Testis (tissue), 3 donors: ENCODE results near the gene TBC1D21. TPM values are rescaled to one million over a fixed set of nuclear protein-coding genes. Genes with fewer than 3 reads are reported as not detected.

Experiments used
- DNase-seq: peaks from one replicate; pipeline ENCODE4 v3.0.0-alpha.2; 2019
- H3K27ac ChIP-seq, 2 donors: fragments of 200-600 bp; sonication (generic); one replicate each; pipeline ENCODE4 v1.5.1; 2019
- H3K27me3 ChIP-seq: fragments of 200-600 bp; sonication (generic); one replicate; pipeline ENCODE4 v1.5.1; 2019
- H3K36me3 ChIP-seq: fragments of 200-600 bp; sonication (generic); one replicate; pipeline ENCODE4 v1.5.1; 2017; ENCODE audit warnings: low read depth; ENCODE audit errors: missing control alignments
- H3K4me1 ChIP-seq: fragments of 200-600 bp; sonication (generic); one replicate; pipeline ENCODE4 v1.5.1; 2019
- H3K4me3 ChIP-seq, 2 donors: fragments of 200-600 bp; sonication (generic); one replicate each; pipeline ENCODE4 v1.5.1; 2017 to 2019
- H3K9me3 ChIP-seq: fragments of 200-600 bp; sonication (generic); one replicate; pipeline ENCODE4 v1.5.1; 2017
- POLR2A ChIP-seq: fragments of 450-650 bp; IDR thresholded peaks from one replicate; pipeline ENCODE4 v1.6.1; 2017; ENCODE audit warnings: antibody characterized with exemption, mild to moderate bottlenecking, moderate library complexity
- WGBS, 2 donors: methylation state at CpG; one replicate each; pipeline ENCODE4 v1.1.5; 2018; 5-methylcytosine and 5-hydroxymethylcytosine counted together
- intact Hi-C: fragments of 100-400 bp; cut with DNase I; formaldehyde crosslinking; loops from one replicate; pipeline ENCODE4 v1.15.1; 2023; ENCODE audit warnings: low total_unique reads
- polyA plus RNA-seq: library from polyadenylated mRNA; stranded (reverse); fragments of 350-450 nt; fragmentation: Illumina TruSeq; extraction: RNeasy Lipid Tissue Mini Kit (QIAGEN cat#74804); gene quantifications from one replicate; pipeline ENCODE4 v1.2.3, GENCODE V29; 2014; ENCODE audit warnings: low read depth, low replicate concordance; ENCODE audit not compliant: insufficient read depth
- total RNA-seq, 2 donors: library from RNA; depleted of rRNA; stranded (reverse); fragments of >200 nt; gene quantifications; one replicate each; pipeline ENCODE4 v1.2.3, GENCODE V29; 2016
- TF ChIP-seq, protein P1 (sequence below), 3 experiments: fragments of 450-650 bp in 2 of 3; fragments of 200-600 bp in 1 of 3; sonication (generic) in 1 of 3; IDR thresholded peaks; one replicate each; pipeline ENCODE4 v1.5.1; 2016 to 2019; ENCODE audit warnings: antibody characterized with exemption in 3 of 3, mild to moderate bottlenecking in 2 of 3, moderate library complexity in 1 of 3

Gene TBC1D21
- total and polyA plus RNA-seq, 3 donors from 2014 or later, result 17.9 to 80.2 (median 47.6) TPM

DNA sequence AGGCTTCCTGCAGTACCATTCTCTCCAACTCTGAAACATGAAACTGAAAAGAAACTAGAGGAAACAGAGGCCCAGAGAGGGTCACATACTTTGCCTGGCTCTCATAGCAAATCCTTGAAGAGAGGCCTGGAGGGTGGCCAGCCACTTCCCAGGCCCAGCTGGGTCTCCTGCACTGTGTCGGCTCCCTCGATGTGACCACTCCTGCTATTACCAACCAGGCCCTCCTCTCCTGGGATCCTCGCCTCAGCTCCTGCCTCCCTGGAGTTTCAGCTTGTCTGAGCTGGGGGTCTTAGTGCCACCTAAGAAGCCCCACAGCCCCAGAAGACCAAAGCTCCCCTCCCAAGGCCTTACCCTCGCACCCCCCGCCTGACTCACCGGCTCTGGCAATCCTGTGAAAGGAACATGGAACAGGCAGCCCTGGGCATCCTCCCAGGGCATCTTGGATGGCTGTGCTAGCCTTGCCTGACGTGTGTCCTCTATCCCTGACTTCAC lies 57.5 kb downstream of the TBC1D21 start:
- Histone ChIP-seq H3K36me3 (no peaks in the 10 kb centered on the region), H3K9me3 (no peaks in the 10 kb centered on the region), H3K27me3 (no peaks in the 10 kb centered on the region), H3K4me3 (no peak overlapping the region), H3K27ac (no peak overlapping the region), H3K4me1 (peaks cover 9% of the 10 kb centered on the region)
- 86 to 92% methylated on average over 4 to 7 of the region's 7 CpGs for WGBS, 2 donors
- intact Hi-C loops, result no loop called here
- TF ChIP-seq, protein P1, sequence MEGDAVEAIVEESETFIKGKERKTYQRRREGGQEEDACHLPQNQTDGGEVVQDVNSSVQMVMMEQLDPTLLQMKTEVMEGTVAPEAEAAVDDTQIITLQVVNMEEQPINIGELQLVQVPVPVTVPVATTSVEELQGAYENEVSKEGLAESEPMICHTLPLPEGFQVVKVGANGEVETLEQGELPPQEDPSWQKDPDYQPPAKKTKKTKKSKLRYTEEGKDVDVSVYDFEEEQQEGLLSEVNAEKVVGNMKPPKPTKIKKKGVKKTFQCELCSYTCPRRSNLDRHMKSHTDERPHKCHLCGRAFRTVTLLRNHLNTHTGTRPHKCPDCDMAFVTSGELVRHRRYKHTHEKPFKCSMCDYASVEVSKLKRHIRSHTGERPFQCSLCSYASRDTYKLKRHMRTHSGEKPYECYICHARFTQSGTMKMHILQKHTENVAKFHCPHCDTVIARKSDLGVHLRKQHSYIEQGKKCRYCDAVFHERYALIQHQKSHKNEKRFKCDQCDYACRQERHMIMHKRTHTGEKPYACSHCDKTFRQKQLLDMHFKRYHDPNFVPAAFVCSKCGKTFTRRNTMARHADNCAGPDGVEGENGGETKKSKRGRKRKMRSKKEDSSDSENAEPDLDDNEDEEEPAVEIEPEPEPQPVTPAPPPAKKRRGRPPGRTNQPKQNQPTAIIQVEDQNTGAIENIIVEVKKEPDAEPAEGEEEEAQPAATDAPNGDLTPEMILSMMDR (IDR thresholded peaks at IDR 0.05), result no peak
- no peak for TF ChIP-seq POLR2A
- no peak for DNase-seq

- intact Hi-C loops, result no loop called here
Observed at GRCh38 chr15:73931441-73931840, 58.1 kb downstream of the TBC1D21 start.

GRCh38 chr15:73932381-73933191 lies 59.2 kb downstream of the TBC1D21 start:
- intact Hi-C loops, result no loop called here
- Histone ChIP-seq H3K36me3 (no peaks in the 10 kb centered on the region), H3K4me3 (no peak overlapping the region), H3K27ac (no peak overlapping the region), H3K27me3 (no peaks in the 10 kb centered on the region), H3K9me3 (no peaks in the 10 kb centered on the region), H3K4me1 (peaks cover 9% of the 10 kb centered on the region)
- DNase-seq, result no peak
- TF ChIP-seq, protein P1 (IDR thresholded peaks at IDR 0.05), result no peak
- no peak for TF ChIP-seq POLR2A
- WGBS, 2 donors, result 69 to 89% methylated on average over 6 of the region's 6 CpGs

More at GRCh38 chr15:73931441-73931840, 58.1 kb downstream of the TBC1D21 start:
- H3K27me3 ChIP-seq, result no peaks in the 10 kb centered on the region
- H3K4me1 ChIP-seq, result peaks cover 11% of the 10 kb centered on the region
- no peaks in the 10 kb centered on the region for H3K36me3 ChIP-seq
- TF ChIP-seq POLR2A, result no peak
- TF ChIP-seq, protein P1 (IDR thresholded peaks at IDR 0.05), result no peak
- H3K27ac ChIP-seq, result no peak overlapping the region
- no peak overlapping the region for H3K4me3 ChIP-seq
- no peak for DNase-seq
- WGBS, 2 donors, result 75 to 88% methylated on average over 1 to 2 of the region's 2 CpGs
- no peaks in the 10 kb centered on the region for H3K9me3 ChIP-seq

DNA sequence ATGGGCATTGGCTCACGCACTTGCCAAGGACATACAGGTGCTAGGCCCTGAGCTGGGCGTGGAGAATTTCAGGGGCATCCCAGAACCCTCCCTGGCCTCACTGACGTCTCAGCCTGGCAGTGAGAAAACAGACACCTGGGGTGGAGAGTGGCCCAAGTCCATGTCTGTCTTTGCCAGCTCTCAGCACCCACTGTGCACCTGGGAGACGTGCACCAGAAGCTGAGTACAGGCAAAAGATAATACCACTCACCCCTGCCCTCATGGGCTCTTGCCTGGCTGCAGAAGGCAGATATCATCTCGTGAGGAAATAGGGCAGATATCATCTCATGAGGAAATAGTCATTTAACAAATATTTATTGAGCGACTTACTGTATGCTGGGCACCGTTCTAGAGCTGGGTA lies 60.9 kb downstream of the TBC1D21 start:
- no peaks in the 10 kb centered on the region for H3K9me3 ChIP-seq
- H3K4me3 ChIP-seq, result no peak overlapping the region
- intact Hi-C loops, result no loop called here
- 91 to 94% methylated on average over 7 of the region's 7 CpGs for WGBS, 2 donors
- no peaks in the 10 kb centered on the region for H3K27me3 ChIP-seq
- DNase-seq, result no peak
- peaks cover 3% of the 10 kb centered on the region for H3K4me1 ChIP-seq
- H3K27ac ChIP-seq, result no peak overlapping the region
- H3K36me3 ChIP-seq, result no peaks in the 10 kb centered on the region
- TF ChIP-seq, protein P1 (IDR thresholded peaks at IDR 0.05), result no peak
- TF ChIP-seq POLR2A, result no peak

GRCh38 chr15:73935547-73935946 lies 62.2 kb downstream of the TBC1D21 start:
- H3K36me3 ChIP-seq, result no peaks in the 10 kb centered on the region
- H3K9me3 ChIP-seq, result no peaks in the 10 kb centered on the region
- TF ChIP-seq, protein P1 (IDR thresholded peaks at IDR 0.05), result no peak
- TF ChIP-seq POLR2A, result no peak
- H3K27ac ChIP-seq, result no peak overlapping the region
- no peak for DNase-seq
- H3K27me3 ChIP-seq, result no peaks in the 10 kb centered on the region
- 64% methylated on average over 4 of the region's 4 CpGs; no CpG with 5 or more reads in 1 of the 2 donors for WGBS, 2 donors
- intact Hi-C loops, result no loop called here
- peaks cover 5% of the 10 kb centered on the region for H3K4me1 ChIP-seq
- H3K4me3 ChIP-seq, result no peak overlapping the region
